Spleen (tissue), 11 donors: Measurements from ENCODE around the gene ADAD2. TPM values are rescaled to one million over a fixed set of nuclear protein-coding genes. Genes with fewer than 3 reads are reported as not detected.

Source experiments
- DNase-seq: peaks from one replicate; pipeline ENCODE4 v3.0.0-alpha.2; 2020
- H3K27ac ChIP-seq, 8 donors: fragments of 200-600 bp; sonication (generic) in 7 of 8; 1 replicate in 4 of 8; 2 replicates in 4 of 8; pipeline versions ENCODE4 v1.5.0 to v1.8.0; 2016 to 2021; ENCODE audit warnings: inconsistent platforms in 4 of 8, mild to moderate bottlenecking in 4 of 8, moderate library complexity in 1 of 8
- H3K27me3 ChIP-seq, 7 donors: fragments of 200-600 bp; sonication (generic) in 6 of 7; replicated peaks in 1 of 7; 1 replicate in 4 of 7; 2 replicates in 3 of 7; pipeline versions ENCODE4 v1.5.0 to v1.8.0; 2016 to 2021; ENCODE audit warnings: inconsistent platforms in 3 of 7, mild to moderate bottlenecking in 1 of 7
- H3K36me3 ChIP-seq, 6 donors: fragments of 200-600 bp; sonication (generic) in 5 of 6; 1 replicate in 4 of 6; 2 replicates in 2 of 6; pipeline versions ENCODE4 v1.5.0 to v1.8.0; 2016 to 2021; ENCODE audit warnings: inconsistent platforms in 2 of 6
- H3K4me1 ChIP-seq, 6 donors: fragments of 200-600 bp; sonication (generic) in 5 of 6; 1 replicate in 3 of 6; 2 replicates in 3 of 6; pipeline versions ENCODE4 v1.5.0 to v1.8.0; 2016 to 2021; ENCODE audit warnings: inconsistent platforms in 3 of 6
- H3K4me3 ChIP-seq, 8 donors: fragments of 200-600 bp; sonication (generic) in 7 of 8; 1 replicate in 4 of 8; 2 replicates in 4 of 8; pipeline versions ENCODE4 v1.5.0 to v1.8.0; 2016 to 2021; ENCODE audit warnings: inconsistent platforms in 4 of 8, mild to moderate bottlenecking in 4 of 8, moderate library complexity in 2 of 8
- H3K9me3 ChIP-seq, 8 donors: fragments of 200-600 bp; sonication (generic) in 7 of 8; 1 replicate in 4 of 8; 2 replicates in 4 of 8; pipeline versions ENCODE4 v1.5.0 to v1.8.0; 2016 to 2021; ENCODE audit warnings: inconsistent platforms in 4 of 8
- CTCF ChIP-seq, 11 experiments: fragments of 200-600 bp in 7 of 11; fragments of 450-650 bp in 4 of 11; sonication (generic) in 4 of 11; IDR thresholded peaks in 8 of 11; conservative IDR thresholded peaks in 3 of 11; 1 replicate in 7 of 11; 2 replicates in 4 of 11; pipeline versions ENCODE4 v1.4.0 to v1.8.0; 2016 to 2021; ENCODE audit warnings: antibody characterized with exemption in 11 of 11, inconsistent platforms in 4 of 11, mild to moderate bottlenecking in 1 of 11
- POLR2A ChIP-seq, 3 donors: fragments of 450-650 bp; IDR thresholded peaks; one replicate each; pipeline ENCODE4 v1.5.1; 2017; ENCODE audit warnings: antibody characterized with exemption in 3 of 3, mild to moderate bottlenecking in 1 of 3
- POLR2AphosphoS5 ChIP-seq, 3 donors: sonication (generic); formaldehyde crosslinking; IDR thresholded peaks; one replicate each; pipeline ENCODE4 v1.5.1; 2017; ENCODE audit warnings: antibody characterized with exemption in 3 of 3
- WGBS, 5 donors: extraction: QIAGEN DNeasy Blood & Tissue Kit in 3 of 5; methylation state at CpG; one replicate each; pipeline versions ENCODE4 v1.1.5 to v1.1.7; 2013 to 2018; 5-methylcytosine and 5-hydroxymethylcytosine counted together
- intact Hi-C: fragments of 100-400 bp; cut with DNase I; formaldehyde crosslinking; loops from one replicate; pipeline ENCODE4 v1.15.0; 2023; ENCODE audit warnings: low total_unique reads
- polyA plus RNA-seq, 3 donors: library from polyadenylated mRNA; stranded (reverse); fragments of 200-250 nt; gene quantifications; one replicate each; pipeline ENCODE4 v1.2.1, GENCODE V29; 2013
- total RNA-seq, 7 donors: library from RNA; depleted of rRNA in 3 of 7; stranded (reverse); fragments of >200 nt in 3 of 7; fragmentation: NEBNext Ultra II Directional in 4 of 7; extraction: Animal tissue kit (Norgen Biotek cat#: 25700) in 4 of 7; gene quantifications; one replicate each; pipeline versions ENCODE4 v1.1.0 to v1.2.1, GENCODE V29; 2016 to 2021
- donor health status: healthy with polysubstance abuse.
- donor health status: DM: no; HTN: no; CAD: no; lungs with moderate emphysema.
- donor health status: DM: no; HTN: no; CAD: no.
- donor health status: Bipolar disorder and iron deficiency.
- donor health status: healthy.
- donor health status: DM: no; HTN: no; CAD: no.
- donor health status: DM: yes; HTN: yes; CAD: no.

The ADAD2 gene
- total and polyA plus RNA-seq, 10 donors, result 2.5 to 86.5 (median 7.0) TPM

GRCh38 chr16:84178892-84179611 is 11.9 kb upstream of the ADAD2 start:
- H3K27ac ChIP-seq, result peak overlapping the region in 5 of 8 donors; percentile 38 to 84 (median 75)
- 84 to 92% (median 85%) methylated on average over 16 to 28 of the region's 28 CpGs for WGBS, 5 donors

GRCh38 chr16:84179612-84180320 is 11.2 kb upstream of the ADAD2 start:
- intact Hi-C loops, result loop anchor here (10.0 kb wide), 2 partner anchors 95 to 225 kb away; partner anchors contain the start of gene OSGIN1
- peaks cover 0 to 78% (median 59%) of the 10 kb centered on the region in 6 donors for H3K36me3 ChIP-seq
- H3K27ac ChIP-seq, result peak overlapping the region in 6 of 8 donors; percentile 13 to 84 (median 64)
- DNase-seq, result no peak
- H3K27me3 ChIP-seq, result no peaks in the 10 kb centered on the region
- WGBS, 5 donors, result 73 to 86% (median 80%) methylated on average over 11 to 33 of the region's 33 CpGs
- no peaks in the 10 kb centered on the region for H3K9me3 ChIP-seq
- TF ChIP-seq POLR2AphosphoS5 (IDR thresholded peaks at IDR 0.05) (peak in 2 of 3 donors; percentile 10 to 24), POLR2A (IDR thresholded peaks at IDR 0.05) (no peak)
- H3K4me3 ChIP-seq, result peak overlapping the region in 1 of 8 donors; percentile 5
- peaks cover 22 to 100% (median 66%) of the 10 kb centered on the region in 6 donors for H3K4me1 ChIP-seq

More at GRCh38 chr16:84178892-84179611, 11.9 kb upstream of the ADAD2 start:
- peaks cover 0 to 71% (median 56%) of the 10 kb centered on the region in 6 donors for H3K36me3 ChIP-seq
- no peaks in the 10 kb centered on the region for H3K27me3 ChIP-seq
- TF ChIP-seq CTCF (IDR thresholded peaks at IDR 0.05 in 8 of 11, conservative IDR thresholded peaks at IDR 0.05 in 3 of 11) (no peak), POLR2A (IDR thresholded peaks at IDR 0.05) (no peak), POLR2AphosphoS5 (IDR thresholded peaks at IDR 0.05) (peak in 2 of 3 donors; percentile 61 to 73)
- H3K9me3 ChIP-seq, result no peaks in the 10 kb centered on the region
- intact Hi-C loops, result loop anchor here (10.0 kb wide), 2 partner anchors 94 to 224 kb away; partner anchors contain the start of gene OSGIN1
- DNase-seq, result peak; percentile 80
- no peak overlapping the region for H3K4me3 ChIP-seq
- peaks cover 22 to 94% (median 60%) of the 10 kb centered on the region in 6 donors for H3K4me1 ChIP-seq

- peak overlapping the region in 5 of 8 donors; percentile 38 to 84 (median 75) for H3K27ac ChIP-seq
- H3K9me3 ChIP-seq, result no peaks in the 10 kb centered on the region
- WGBS, 5 donors, result 64 to 82% (median 81%) methylated on average over 11 to 21 of the region's 21 CpGs
- H3K4me3 ChIP-seq, result no peak overlapping the region
- intact Hi-C loops, result no loop called here
- no peak for DNase-seq
- H3K36me3 ChIP-seq, result peaks cover 0 to 82% (median 59%) of the 10 kb centered on the region in 6 donors
- H3K4me1 ChIP-seq, result peaks cover 16 to 100% (median 69%) of the 10 kb centered on the region in 6 donors
- TF ChIP-seq POLR2AphosphoS5 (IDR thresholded peaks at IDR 0.05), result peak in 2 of 3 donors; percentile 28 to 60
- no peak for TF ChIP-seq CTCF (IDR thresholded peaks at IDR 0.05 in 8 of 11, conservative IDR thresholded peaks at IDR 0.05 in 3 of 11)
- no peaks in the 10 kb centered on the region for H3K27me3 ChIP-seq
Observed at GRCh38 chr16:84180519-84181140, 10.3 kb upstream of the ADAD2 start.

- intact Hi-C loops, result no loop called here
Observed at GRCh38 chr16:84181144-84181915, 9.6 kb upstream of the ADAD2 start.

More at GRCh38 chr16:84181144-84181915, 9.6 kb upstream of the ADAD2 start:
- Histone ChIP-seq H3K36me3 (peaks cover 0 to 82% (median 59%) of the 10 kb centered on the region in 6 donors), H3K4me3 (no peak overlapping the region), H3K27ac (peak overlapping the region in 4 of 8 donors; percentile 38 to 84 (median 78)), H3K4me1 (peaks cover 13 to 100% (median 69%) of the 10 kb centered on the region in 6 donors), H3K27me3 (no peaks in the 10 kb centered on the region), H3K9me3 (no peaks in the 10 kb centered on the region)
- no peak for TF ChIP-seq POLR2A (IDR thresholded peaks at IDR 0.05)
- TF ChIP-seq CTCF (IDR thresholded peaks at IDR 0.05 in 8 of 11, conservative IDR thresholded peaks at IDR 0.05 in 3 of 11), result no peak
- no peak for TF ChIP-seq POLR2AphosphoS5 (IDR thresholded peaks at IDR 0.05)
- no peak for DNase-seq
- WGBS, 5 donors, result 92 to 96% (median 93%) methylated on average over 37 to 41 of the region's 41 CpGs
